K562 (cell line): Measurements from ENCODE around the gene MAMDC4. TPM values are rescaled to one million over a fixed set of nuclear protein-coding genes. Genes with fewer than 3 reads are reported as not detected.
A peak's percentile ranks its signal among the peaks of the same experiment; 100 is the strongest.

Experiments
- ARID1B ChIP-seq: fragments of 450-650 bp; IDR thresholded peaks from 2 replicates; pipeline ENCODE4 v1.6.1; 2016; ENCODE audit warnings: antibody characterized with exemption, mild to moderate bottlenecking, inconsistent platforms
- CBFA2T3 ChIP-seq: fragments of 450-650 bp; IDR thresholded peaks from 2 replicates; pipeline ENCODE4 v1.6.1; 2017
- CBX3 ChIP-seq, 2 experiments: IDR thresholded peaks; 1 replicate in 1 of 2; 2 replicates in 1 of 2; pipeline ENCODE4 v1.6.1; 2012; ENCODE audit warnings: inconsistent platforms in 2 of 2, low read length in 2 of 2, borderline replicate concordance in 1 of 2, control low read depth in 1 of 2
- CTBP1 ChIP-seq: fragments of 450-650 bp; IDR thresholded peaks from 2 replicates; pipeline ENCODE4 v1.6.1; 2016; ENCODE audit warnings: borderline replicate concordance
- GATA2 ChIP-seq: sonication (generic); formaldehyde crosslinking; IDR thresholded peaks from 2 replicates; pipeline ENCODE4 v1.4.0; 2020; ENCODE audit warnings: mild to moderate bottlenecking, missing genetic modification reagents
- JUND ChIP-seq, 2 experiments: IDR thresholded peaks; 2 replicates in 1 of 2; 3 replicates in 1 of 2; pipeline ENCODE4 v1.6.1; 2011; ENCODE audit warnings: borderline replicate concordance in 2 of 2, low read depth in 2 of 2, low read length in 2 of 2, improper control_type of control experiment in 1 of 2, missing biosample characterization in 1 of 2, missing genetic modification characterization in 1 of 2, missing genetic modification reagents in 1 of 2
- KDM5B ChIP-seq: fragments of 200-600 bp; sonication (generic); IDR thresholded peaks from 2 replicates; pipeline ENCODE4 v1.6.1; 2012; ENCODE audit warnings: low read depth, mild to moderate bottlenecking, moderate library complexity, low read length, control low read depth, inconsistent platforms; ENCODE audit not compliant: insufficient replicate concordance
- MED1 ChIP-seq: sonication (generic); formaldehyde crosslinking; IDR thresholded peaks from 2 replicates; pipeline ENCODE4 v1.8.1; 2023; ENCODE audit warnings: missing genetic modification reagents, borderline replicate concordance
- MXI1 ChIP-seq: IDR thresholded peaks from 2 replicates; pipeline ENCODE4 v1.6.1; 2011; ENCODE audit warnings: low read depth, mild to moderate bottlenecking, improper control_type of control experiment, low read length
- PHF20 ChIP-seq: fragments of 450-650 bp; IDR thresholded peaks from 2 replicates; pipeline ENCODE4 v1.6.1; 2018; ENCODE audit not compliant: partially characterized antibody
- PYGO2 ChIP-seq: fragments of 450-650 bp; IDR thresholded peaks from 2 replicates; pipeline ENCODE4 v1.6.1; 2016; ENCODE audit warnings: mild to moderate bottlenecking, missing genetic modification characterization, moderate library complexity, missing compliant biosample characterization
- RFX7 ChIP-seq: fragments of 250-450 bp; sonication (Bioruptor Pico); IDR thresholded peaks from 2 replicates; pipeline ENCODE4 v1.5.1; 2021; ENCODE audit warnings: mild to moderate bottlenecking
- SRSF9 ChIP-seq: fragments of 200-400 bp; formaldehyde crosslinking; IDR thresholded peaks from 2 replicates; pipeline ENCODE4 v1.6.1; 2017; ENCODE audit warnings: low read depth, low read length, borderline replicate concordance
- TARDBP ChIP-seq: fragments of 450-650 bp; IDR thresholded peaks from 2 replicates; pipeline ENCODE4 v1.6.1; 2016
- TCF3 ChIP-seq: sonication (generic); formaldehyde crosslinking; IDR thresholded peaks from 2 replicates; pipeline ENCODE4 v1.4.0; 2020; ENCODE audit warnings: mild to moderate bottlenecking, missing genetic modification reagents
- ZNF253 ChIP-seq: fragments of 250-450 bp; sonication (Bioruptor Pico); conservative IDR thresholded peaks from 2 replicates; pipeline ENCODE4 v1.6.1; 2021; ENCODE audit warnings: mild to moderate bottlenecking
- ZNF696 ChIP-seq: fragments of 250-450 bp; sonication (Bioruptor Pico); conservative IDR thresholded peaks from 2 replicates; pipeline ENCODE4 v1.4.0; 2020; ENCODE audit warnings: mild to moderate bottlenecking, moderate library complexity
- ZNF77 ChIP-seq: fragments of 250-450 bp; sonication (Bioruptor Pico); IDR thresholded peaks from 2 replicates; pipeline ENCODE4 v1.5.0; 2020
- polyA plus RNA-seq, 8 experiments: library from polyadenylated mRNA; depleted of rRNA in 4 of 8; stranded (reverse) in 5 of 8; unstranded in 3 of 8; fragments of >200 nt; fragmentation: Nextera tagmentation in 2 of 8; fragmentation: Illumina TruSeq in 1 of 8; extraction: Ambion mirVana in 2 of 8; extraction: Trizol in 1 of 8; gene quantifications; 2 replicates each; pipeline versions ENCODE4 v1.2.1 to v1.2.3, GENCODE V29; 2011 to 2014; ENCODE audit warnings: inconsistent platforms in 1 of 8, missing spikeins in 1 of 8
- total RNA-seq, 7 experiments: library from RNA; depleted of rRNA in 6 of 7; stranded (reverse); fragments of >200 nt in 6 of 7; fragmentation: Illumina TruSeq in 2 of 7; extraction: Trizol in 2 of 7; gene quantifications; 2 replicates each; pipeline versions ENCODE4 v1.2.1 to v1.2.3, GENCODE V29; 2011 to 2021; ENCODE audit warnings: low replicate concordance in 1 of 7
- TF ChIP-seq, protein P1 (sequence below): fragments of 450-650 bp; formaldehyde crosslinking; IDR thresholded peaks from 2 replicates; pipeline ENCODE4 v1.4.0; 2020; ENCODE audit warnings: mild to moderate bottlenecking, moderate library complexity
- TF ChIP-seq, protein P2 (sequence below): fragments of 450-650 bp; IDR thresholded peaks from 2 replicates; pipeline ENCODE4 v1.6.1; 2016; ENCODE audit warnings: antibody characterized with exemption
- TF ChIP-seq, protein P3 (sequence below): fragments of 250-450 bp; sonication (Bioruptor Pico); IDR thresholded peaks from 2 replicates; pipeline ENCODE4 v1.8.0; 2021; ENCODE audit warnings: moderate library complexity, mild to moderate bottlenecking, inconsistent platforms
- TF ChIP-seq, protein P4 (sequence below): IDR thresholded peaks from 3 replicates; pipeline ENCODE4 v1.6.1; 2011; ENCODE audit warnings: borderline replicate concordance, mild to moderate bottlenecking; ENCODE audit not compliant: insufficient read length, insufficient read depth
- TF ChIP-seq, protein P5 (sequence below): fragments of 450-650 bp; formaldehyde crosslinking; conservative IDR thresholded peaks from 2 replicates; pipeline ENCODE4 v1.4.0; 2022; ENCODE audit warnings: mild to moderate bottlenecking, missing genetic modification characterization

The MAMDC4 gene
- total and polyA plus RNA-seq, 9 of the 15 experiments (the other 6 are each of a cell fraction or from before 2014, with no cell fraction given), result 0.03 to 10.8 (median 1.5) TPM

DNA sequence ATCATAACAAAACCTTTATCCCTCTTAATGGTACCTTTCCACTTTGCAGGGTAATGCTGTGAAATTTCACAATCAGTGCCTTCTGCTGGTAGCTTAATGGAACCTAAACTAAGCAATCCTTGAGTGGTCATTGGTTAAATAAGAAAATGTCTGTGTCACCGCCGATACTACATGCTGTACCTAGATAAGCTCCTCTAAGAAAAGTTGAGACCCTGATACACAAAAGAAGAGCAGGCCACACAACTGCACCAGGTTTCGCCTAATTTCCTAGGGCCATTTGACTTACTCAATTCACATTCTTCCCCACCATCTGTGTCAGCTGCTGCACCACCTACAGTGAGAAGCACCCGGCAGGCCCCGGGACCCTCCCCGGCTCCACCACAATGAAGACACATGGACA lies 23.0 kb downstream of the MAMDC4 start (continued):
- TF ChIP-seq, protein P1, sequence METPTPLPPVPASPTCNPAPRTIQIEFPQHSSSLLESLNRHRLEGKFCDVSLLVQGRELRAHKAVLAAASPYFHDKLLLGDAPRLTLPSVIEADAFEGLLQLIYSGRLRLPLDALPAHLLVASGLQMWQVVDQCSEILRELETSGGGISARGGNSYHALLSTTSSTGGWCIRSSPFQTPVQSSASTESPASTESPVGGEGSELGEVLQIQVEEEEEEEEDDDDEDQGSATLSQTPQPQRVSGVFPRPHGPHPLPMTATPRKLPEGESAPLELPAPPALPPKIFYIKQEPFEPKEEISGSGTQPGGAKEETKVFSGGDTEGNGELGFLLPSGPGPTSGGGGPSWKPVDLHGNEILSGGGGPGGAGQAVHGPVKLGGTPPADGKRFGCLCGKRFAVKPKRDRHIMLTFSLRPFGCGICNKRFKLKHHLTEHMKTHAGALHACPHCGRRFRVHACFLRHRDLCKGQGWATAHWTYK (CRISPR knock-in tag), result no peak
- TF ChIP-seq, protein P2, sequence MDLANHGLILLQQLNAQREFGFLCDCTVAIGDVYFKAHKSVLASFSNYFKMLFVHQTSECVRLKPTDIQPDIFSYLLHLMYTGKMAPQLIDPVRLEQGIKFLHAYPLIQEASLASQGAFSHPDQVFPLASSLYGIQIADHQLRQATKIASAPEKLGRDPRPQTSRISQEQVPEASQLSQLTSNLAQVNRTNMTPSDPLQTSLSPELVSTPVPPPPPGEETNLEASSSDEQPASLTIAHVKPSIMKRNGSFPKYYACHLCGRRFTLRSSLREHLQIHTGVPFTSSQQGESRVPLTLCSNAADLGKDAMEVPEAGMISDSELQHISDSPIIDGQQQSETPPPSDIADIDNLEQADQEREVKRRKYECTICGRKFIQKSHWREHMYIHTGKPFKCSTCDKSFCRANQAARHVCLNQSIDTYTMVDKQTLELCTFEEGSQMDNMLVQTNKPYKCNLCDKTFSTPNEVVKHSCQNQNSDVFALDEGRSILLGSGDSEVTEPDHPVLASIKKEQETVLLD, result no peak
- no peak for TF ChIP-seq RFX7 (CRISPR knock-in tag)
- TF ChIP-seq PYGO2 (tag), result no peak
- no peak for TF ChIP-seq ZNF253 (CRISPR knock-in tag)
- peak; percentile 93 for TF ChIP-seq CBFA2T3
- no peak for TF ChIP-seq GATA2 (CRISPR knock-in tag)
- TF ChIP-seq ZNF77 (CRISPR knock-in tag), result no peak
- no peak for TF ChIP-seq KDM5B
- TF ChIP-seq, protein P3, sequence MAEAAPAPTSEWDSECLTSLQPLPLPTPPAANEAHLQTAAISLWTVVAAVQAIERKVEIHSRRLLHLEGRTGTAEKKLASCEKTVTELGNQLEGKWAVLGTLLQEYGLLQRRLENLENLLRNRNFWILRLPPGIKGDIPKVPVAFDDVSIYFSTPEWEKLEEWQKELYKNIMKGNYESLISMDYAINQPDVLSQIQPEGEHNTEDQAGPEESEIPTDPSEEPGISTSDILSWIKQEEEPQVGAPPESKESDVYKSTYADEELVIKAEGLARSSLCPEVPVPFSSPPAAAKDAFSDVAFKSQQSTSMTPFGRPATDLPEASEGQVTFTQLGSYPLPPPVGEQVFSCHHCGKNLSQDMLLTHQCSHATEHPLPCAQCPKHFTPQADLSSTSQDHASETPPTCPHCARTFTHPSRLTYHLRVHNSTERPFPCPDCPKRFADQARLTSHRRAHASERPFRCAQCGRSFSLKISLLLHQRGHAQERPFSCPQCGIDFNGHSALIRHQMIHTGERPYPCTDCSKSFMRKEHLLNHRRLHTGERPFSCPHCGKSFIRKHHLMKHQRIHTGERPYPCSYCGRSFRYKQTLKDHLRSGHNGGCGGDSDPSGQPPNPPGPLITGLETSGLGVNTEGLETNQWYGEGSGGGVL (CRISPR knock-in tag), result no peak
- no peak for TF ChIP-seq CTBP1
- TF ChIP-seq, protein P4, sequence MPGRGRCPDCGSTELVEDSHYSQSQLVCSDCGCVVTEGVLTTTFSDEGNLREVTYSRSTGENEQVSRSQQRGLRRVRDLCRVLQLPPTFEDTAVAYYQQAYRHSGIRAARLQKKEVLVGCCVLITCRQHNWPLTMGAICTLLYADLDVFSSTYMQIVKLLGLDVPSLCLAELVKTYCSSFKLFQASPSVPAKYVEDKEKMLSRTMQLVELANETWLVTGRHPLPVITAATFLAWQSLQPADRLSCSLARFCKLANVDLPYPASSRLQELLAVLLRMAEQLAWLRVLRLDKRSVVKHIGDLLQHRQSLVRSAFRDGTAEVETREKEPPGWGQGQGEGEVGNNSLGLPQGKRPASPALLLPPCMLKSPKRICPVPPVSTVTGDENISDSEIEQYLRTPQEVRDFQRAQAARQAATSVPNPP, result no peak
- TF ChIP-seq, protein P5, sequence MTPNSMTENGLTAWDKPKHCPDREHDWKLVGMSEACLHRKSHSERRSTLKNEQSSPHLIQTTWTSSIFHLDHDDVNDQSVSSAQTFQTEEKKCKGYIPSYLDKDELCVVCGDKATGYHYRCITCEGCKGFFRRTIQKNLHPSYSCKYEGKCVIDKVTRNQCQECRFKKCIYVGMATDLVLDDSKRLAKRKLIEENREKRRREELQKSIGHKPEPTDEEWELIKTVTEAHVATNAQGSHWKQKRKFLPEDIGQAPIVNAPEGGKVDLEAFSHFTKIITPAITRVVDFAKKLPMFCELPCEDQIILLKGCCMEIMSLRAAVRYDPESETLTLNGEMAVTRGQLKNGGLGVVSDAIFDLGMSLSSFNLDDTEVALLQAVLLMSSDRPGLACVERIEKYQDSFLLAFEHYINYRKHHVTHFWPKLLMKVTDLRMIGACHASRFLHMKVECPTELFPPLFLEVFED (CRISPR knock-in tag), result no peak
- TF ChIP-seq PHF20, result no peak
- TF ChIP-seq SRSF9, result no peak
- TF ChIP-seq ZNF696 (CRISPR knock-in tag), result no peak
- TF ChIP-seq MXI1, result no peak
- TF ChIP-seq ARID1B, result peak; percentile 88
- no peak for TF ChIP-seq CBX3 (IDR thresholded peaks at IDR 0.05; ENCODE audit: borderline replicate concordance in 1 of 2, low read length in 2 of 2)
- no peak for TF ChIP-seq TARDBP
- peak; percentile 84 for TF ChIP-seq TCF3 (CRISPR knock-in tag)
- no peak for TF ChIP-seq MED1 (CRISPR knock-in tag)
- TF ChIP-seq JUND (IDR thresholded peaks at IDR 0.05; ENCODE audit: borderline replicate concordance, low read depth, low read length), result 0 out of 2 replicates have a peak, but pooled peaks have one; percentile 20
- TF ChIP-seq JUND (tag; IDR thresholded peaks at IDR 0.05; ENCODE audit: borderline replicate concordance, low read depth, low read length), result no peak
